HG03469 (cell line): ENCODE data around the gene PCDHGA11.
"Not testable (repeated sequence)": the region's sequence is repeated elsewhere in the genome, so short reads cannot be mapped to it uniquely, and the experiment has no call there.

Experiments used
- ATAC-seq: cut with Tn5 transposase; IDR thresholded peaks from one replicate; pipeline ENCODE4 v1.9.1; 2021; ENCODE audit warnings: mild to moderate bottlenecking, moderate library complexity, moderate number of reproducible peaks; ENCODE audit not compliant: unreplicated experiment

Gene PCDHGA11

GRCh38 chr5:141430332-141431113 lies 9.7 kb downstream of the PCDHGA11 start, which contains the start of gene PCDHGA12:
PCDHGA12 (plus strand) TSS chr5:141430507; CDS start chr5:141430760, 253 bp downstream.
- ATAC-seq, result peak; percentile 85

GRCh38 chr5:141431286-141431685 lies 10.4 kb downstream of the PCDHGA11 start:
- peak; percentile 23 for ATAC-seq

GRCh38 chr5:141432308-141432707 lies 11.5 kb downstream of the PCDHGA11 start:
- ATAC-seq, result not testable (repeated sequence)

- ATAC-seq, result not testable (repeated sequence)
These were observed 11.9 kb downstream of the PCDHGA11 start for GRCh38 chr5:141432726-141433125.

GRCh38 chr5:141434006-141434405 lies 13.2 kb downstream of the PCDHGA11 start:
- no peak for ATAC-seq

- no peak for ATAC-seq
These were observed 16.4 kb downstream of the PCDHGA11 start for GRCh38 chr5:141437221-141437620.

- no peak for ATAC-seq
These were observed 18.7 kb downstream of the PCDHGA11 start for GRCh38 chr5:141439411-141440141.

GRCh38 chr5:141440341-141440740 lies 19.5 kb downstream of the PCDHGA11 start:
- no peak for ATAC-seq

GRCh38 chr5:141441571-141442170 lies 20.8 kb downstream of the PCDHGA11 start:
- no peak for ATAC-seq

GRCh38 chr5:141465351-141465750 lies 44.5 kb downstream of the PCDHGA11 start:
- ATAC-seq, result no peak
